Fibroblast of upper back skin (primary cell): Measurements from ENCODE around the gene ANKS1B.

Experiments used
- DNase-seq: peaks from one replicate; pipeline ENCODE4 v3.0.0-alpha.2; 2013

ANKS1B gene

DNA sequence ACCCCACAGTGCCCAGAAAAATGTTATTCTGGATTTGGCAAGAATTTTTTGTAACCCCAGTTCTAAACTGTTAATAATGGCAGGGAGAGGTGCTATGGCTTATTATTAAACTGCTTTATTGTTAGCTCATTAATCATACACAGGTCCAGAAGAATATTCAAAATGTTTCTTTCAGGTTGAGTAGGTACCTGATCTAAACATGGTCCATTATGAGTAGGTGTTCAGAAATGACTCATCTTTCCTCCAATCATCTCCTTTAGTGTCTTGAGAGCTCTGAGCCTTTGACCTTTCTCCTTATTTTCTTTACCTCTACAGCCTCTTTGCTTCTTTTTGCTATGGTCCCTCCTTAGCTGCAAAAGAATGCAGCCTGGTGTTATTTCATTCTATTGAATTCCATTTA lies 548.2 kb downstream of the ANKS1B start:
- DNase-seq, result no peak

- no peak for DNase-seq
These were observed 549.5 kb downstream of the ANKS1B start for GRCh38 chr12:99435095-99435791.

DNA sequence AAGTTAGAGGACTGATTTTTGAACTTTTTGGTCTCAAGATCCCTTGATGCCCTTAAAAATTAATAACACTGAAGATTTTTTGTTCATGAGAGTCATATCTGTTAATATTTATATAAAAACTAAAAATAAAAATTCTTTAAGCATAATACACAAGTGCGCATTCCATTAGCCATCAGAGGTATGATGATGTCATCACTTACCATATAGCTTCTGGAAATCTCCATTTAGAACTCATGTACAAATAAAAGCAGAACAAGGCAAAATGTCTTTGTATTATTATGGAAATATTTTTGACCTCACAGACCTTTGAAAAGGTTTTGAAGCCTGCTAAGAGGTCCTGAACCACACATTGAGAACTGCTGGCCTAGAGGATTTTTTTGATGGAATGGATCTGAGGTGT lies 551.6 kb downstream of the ANKS1B start:
- DNase-seq, result no peak

- DNase-seq, result no peak
These were observed 553.5 kb downstream of the ANKS1B start for GRCh38 chr12:99431203-99431602.

- no peak for DNase-seq
These were observed 557.6 kb downstream of the ANKS1B start for GRCh38 chr12:99427104-99427503.

- DNase-seq, result no peak
These were observed 566.4 kb downstream of the ANKS1B start for GRCh38 chr12:99418379-99418778.

GRCh38 chr12:99413751-99414150 lies 571.0 kb downstream of the ANKS1B start:
- no peak for DNase-seq

- no peak for DNase-seq
These were observed 591.0 kb downstream of the ANKS1B start for GRCh38 chr12:99393763-99394162.

- no peak for DNase-seq
These were observed 592.5 kb downstream of the ANKS1B start for GRCh38 chr12:99392091-99392850.

DNA sequence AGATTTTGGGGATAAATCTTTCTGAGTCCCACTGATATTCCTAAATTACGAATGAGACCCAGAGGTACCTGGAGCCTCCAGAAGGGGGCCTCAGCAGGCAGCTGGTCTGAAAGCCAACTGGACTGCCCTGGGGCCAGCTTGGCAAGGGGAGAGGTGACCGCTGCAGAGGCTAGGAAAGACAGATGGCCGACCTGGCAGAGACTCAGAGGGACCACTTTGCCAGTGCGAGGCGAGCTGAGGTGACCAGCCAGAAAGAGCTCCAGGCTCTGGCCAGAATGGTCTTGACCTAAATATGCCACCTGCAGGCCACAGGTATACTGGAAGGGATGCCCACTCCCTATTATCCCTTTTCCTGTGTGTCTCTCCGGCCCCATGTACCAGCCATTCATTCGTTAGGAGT lies 594.0 kb downstream of the ANKS1B start:
- DNase-seq, result no peak

GRCh38 chr12:99389751-99390150 lies 595.0 kb downstream of the ANKS1B start:
- no peak for DNase-seq

DNA sequence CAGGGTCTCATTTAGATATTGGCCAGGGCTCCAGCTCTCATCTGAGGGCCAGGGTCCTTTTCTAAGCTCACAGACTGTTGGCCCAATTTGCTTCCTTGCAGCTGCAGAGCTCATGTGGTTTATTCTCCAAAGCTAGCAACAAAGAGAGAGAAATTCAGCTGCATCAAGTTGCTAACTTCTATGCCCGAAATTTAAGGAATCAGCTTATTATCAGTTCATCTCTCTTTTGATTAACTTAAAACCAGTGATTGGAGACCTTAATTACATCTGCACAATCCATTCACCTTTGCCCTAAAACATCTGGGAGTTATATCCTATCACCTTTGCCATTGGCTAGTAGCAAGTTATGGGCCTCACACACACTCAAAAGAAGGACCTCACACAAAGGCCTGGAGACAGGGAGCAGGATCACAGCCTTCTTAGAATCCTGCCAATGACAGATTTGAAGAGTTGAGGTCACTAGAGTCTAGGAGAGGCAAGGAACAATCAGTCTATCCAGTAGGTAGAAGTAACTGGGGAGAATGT lies 596.0 kb downstream of the ANKS1B start:
- DNase-seq, result no peak

- DNase-seq, result no peak
These were observed 597.1 kb downstream of the ANKS1B start for GRCh38 chr12:99387661-99388060.

GRCh38 chr12:99386907-99387306 lies 597.8 kb downstream of the ANKS1B start:
- DNase-seq, result no peak

DNA sequence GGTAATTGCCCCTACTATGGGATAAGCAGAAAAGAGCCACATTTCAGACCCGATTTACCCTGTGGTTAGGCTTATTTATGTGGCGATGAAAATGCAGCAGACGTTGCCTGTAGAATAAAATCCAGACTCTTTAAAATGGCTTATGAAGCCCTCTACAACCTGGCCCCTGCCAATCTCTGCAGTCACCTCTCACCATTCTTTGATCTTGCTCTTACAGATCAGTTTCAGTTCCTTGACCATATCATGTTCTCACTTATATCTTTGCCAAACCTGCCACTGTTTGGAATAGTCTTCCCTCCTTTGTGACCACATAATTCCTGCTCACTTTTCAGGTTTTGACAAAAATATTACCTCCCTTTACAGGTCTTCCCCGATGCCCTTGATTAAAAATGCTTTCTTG lies 601.5 kb downstream of the ANKS1B start:
- no peak for DNase-seq

DNA sequence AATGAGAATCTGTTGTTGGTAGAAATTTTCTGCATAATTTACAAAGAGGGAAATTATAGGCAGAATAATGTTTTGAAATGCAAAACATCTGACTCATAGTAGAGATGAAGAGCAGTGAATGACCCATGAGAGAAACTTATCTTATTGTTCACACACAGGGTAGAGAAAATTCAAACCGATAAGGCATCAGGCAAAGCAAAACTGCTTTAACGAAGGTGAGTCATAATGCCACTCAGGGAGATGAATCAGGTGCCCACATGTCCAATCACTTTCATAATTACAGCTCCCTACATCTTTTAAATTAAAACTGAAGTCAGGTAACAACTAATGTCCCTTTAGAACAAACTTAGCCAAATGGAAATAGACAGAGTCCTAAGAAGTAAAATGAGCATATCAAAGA lies 602.7 kb downstream of the ANKS1B start:
- no peak for DNase-seq

DNA sequence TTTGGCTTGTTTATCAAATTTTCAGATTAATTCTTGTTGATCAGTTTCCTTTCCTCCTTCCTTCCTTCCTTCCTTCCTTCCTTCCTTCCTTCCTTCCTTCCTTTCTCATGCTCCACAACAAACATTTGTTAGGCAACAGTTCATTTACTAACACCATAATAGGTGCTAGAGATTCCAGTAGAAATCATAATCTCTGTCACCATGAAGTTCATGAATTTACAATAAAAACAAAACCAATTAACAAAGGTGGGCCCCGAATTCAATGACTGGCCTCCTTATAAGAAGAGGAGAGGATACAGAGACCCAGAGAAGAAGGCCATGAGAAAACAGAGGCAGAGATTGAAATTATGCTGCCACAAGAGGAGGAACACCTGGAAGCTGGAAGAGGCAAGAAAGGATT lies 604.0 kb downstream of the ANKS1B start:
- no peak for DNase-seq

GRCh38 chr12:99374023-99374422 lies 610.7 kb downstream of the ANKS1B start:
- DNase-seq, result no peak

DNA sequence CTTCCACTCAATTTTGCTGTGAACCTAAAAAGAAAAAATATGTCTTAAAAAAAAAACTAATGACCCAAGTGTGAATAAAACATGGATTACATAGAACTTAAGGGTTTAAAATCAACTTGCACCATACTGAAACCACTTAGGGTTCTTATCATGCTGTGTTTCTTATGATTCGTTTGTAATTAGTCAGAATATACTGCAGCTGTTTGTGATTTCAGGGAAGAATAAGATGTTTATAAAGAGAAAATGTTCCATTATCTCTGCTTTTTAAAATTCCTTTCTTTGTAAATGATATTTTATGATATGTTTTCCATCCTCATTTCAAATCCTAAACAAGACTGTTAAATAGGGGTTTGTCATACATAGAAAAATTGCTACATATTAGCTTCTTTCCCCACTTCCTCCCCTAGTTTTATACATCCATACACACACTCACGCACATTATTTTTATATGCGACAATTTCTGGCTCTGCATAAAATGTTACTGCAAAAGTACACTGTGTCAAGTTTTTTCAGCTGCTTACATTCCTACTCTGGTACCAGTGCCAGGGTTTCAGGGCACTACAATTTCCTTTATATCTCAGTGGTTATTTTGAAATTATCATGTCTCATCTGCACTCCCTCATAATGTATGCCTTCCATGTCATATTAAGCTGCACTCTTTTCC lies 612.3 kb downstream of the ANKS1B start:
- no peak for DNase-seq

- DNase-seq, result no peak
These were observed 614.2 kb downstream of the ANKS1B start for GRCh38 chr12:99370421-99371138.

DNA sequence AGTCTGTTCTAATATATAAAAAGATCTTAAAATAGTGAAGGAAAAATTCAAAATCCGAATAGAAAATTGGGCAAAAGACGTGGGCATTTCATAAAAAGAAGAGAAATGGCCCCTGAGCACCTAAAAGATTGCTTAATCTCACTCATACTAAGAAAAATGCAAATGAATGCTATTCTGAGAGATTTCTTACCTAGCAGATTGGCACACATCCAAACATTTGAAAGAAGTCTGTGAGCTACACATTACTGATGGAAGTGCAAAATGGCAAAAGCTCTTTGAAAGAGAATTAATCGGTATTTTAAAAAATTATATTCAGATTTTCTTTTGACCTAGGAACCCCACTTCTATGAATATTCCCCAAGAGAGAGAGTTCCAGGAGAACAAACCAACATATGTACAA lies 617.6 kb downstream of the ANKS1B start:
- DNase-seq, result no peak

GRCh38 chr12:99352269-99352668 lies 632.5 kb downstream of the ANKS1B start:
- DNase-seq, result no peak

DNA sequence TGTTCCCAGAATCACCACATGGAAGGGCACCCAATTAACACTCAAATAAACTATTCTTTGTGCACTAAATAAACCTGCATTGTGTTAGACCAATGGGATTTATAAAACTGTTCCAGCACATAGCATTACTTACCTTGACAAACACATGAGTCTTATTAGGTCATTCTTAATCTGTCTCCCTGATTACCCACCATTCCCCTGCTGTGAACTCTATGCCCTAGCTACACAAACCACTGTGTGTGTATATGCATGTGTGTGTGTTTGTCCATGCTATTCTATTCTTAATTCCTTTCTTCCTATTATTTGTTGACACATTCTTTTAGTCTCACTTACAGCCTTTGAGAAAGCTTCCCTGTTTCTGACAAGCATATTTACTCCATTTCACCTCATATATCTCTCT lies 640.8 kb downstream of the ANKS1B start:
- DNase-seq, result no peak
